ENCODE results near the gene SATB1.

DNA sequence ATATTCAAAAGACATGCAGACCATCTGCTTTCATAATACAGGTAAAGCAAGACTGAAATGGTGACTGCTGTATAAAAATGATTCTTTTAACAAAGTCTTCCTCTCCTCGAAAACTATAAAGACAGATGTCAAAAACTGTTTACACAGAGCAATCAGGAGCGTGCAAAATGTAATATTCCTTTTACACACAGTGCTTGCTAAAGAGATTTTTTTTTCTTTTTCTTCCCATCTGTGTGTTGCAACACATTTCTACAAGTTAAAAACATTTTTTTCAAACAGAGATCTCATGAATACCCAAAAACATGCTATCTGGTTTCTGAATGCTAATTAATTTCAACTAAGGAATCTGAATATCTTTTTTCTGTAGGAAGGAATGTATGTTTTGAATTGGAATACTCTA is 22.1 kb downstream of the SATB1 start:
- TF ChIP-seq, protein P1, sequence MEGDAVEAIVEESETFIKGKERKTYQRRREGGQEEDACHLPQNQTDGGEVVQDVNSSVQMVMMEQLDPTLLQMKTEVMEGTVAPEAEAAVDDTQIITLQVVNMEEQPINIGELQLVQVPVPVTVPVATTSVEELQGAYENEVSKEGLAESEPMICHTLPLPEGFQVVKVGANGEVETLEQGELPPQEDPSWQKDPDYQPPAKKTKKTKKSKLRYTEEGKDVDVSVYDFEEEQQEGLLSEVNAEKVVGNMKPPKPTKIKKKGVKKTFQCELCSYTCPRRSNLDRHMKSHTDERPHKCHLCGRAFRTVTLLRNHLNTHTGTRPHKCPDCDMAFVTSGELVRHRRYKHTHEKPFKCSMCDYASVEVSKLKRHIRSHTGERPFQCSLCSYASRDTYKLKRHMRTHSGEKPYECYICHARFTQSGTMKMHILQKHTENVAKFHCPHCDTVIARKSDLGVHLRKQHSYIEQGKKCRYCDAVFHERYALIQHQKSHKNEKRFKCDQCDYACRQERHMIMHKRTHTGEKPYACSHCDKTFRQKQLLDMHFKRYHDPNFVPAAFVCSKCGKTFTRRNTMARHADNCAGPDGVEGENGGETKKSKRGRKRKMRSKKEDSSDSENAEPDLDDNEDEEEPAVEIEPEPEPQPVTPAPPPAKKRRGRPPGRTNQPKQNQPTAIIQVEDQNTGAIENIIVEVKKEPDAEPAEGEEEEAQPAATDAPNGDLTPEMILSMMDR (conservative IDR thresholded peaks at IDR 0.05; ENCODE audit: low read length) = no peak
- no peak for TF ChIP-seq EZH2phosphoT487 (IDR thresholded peaks at IDR 0.05; ENCODE audit: borderline replicate concordance)
